ENCODE data around the gene TTC39C.

DNA sequence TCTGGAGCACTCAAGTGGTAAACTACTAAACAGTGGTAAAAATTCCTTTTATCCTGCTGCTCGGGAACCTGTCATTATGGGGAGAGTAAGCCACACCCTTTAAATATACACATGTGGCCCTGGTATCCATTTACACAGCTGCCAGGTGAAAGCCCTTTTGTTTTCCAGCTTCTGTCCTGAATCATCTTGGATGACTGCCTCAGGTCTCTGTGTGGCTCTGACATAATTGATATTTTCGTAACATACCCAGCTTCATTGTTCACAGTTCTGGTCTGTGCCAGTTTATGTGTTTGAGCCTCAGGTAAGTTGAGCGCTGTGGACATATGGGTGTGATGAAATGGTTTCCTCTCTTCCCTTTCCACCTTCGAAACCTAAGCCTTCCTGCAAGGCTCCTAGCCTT is 15.7 kb upstream of the TTC39C start:
- TF ChIP-seq, protein P1, sequence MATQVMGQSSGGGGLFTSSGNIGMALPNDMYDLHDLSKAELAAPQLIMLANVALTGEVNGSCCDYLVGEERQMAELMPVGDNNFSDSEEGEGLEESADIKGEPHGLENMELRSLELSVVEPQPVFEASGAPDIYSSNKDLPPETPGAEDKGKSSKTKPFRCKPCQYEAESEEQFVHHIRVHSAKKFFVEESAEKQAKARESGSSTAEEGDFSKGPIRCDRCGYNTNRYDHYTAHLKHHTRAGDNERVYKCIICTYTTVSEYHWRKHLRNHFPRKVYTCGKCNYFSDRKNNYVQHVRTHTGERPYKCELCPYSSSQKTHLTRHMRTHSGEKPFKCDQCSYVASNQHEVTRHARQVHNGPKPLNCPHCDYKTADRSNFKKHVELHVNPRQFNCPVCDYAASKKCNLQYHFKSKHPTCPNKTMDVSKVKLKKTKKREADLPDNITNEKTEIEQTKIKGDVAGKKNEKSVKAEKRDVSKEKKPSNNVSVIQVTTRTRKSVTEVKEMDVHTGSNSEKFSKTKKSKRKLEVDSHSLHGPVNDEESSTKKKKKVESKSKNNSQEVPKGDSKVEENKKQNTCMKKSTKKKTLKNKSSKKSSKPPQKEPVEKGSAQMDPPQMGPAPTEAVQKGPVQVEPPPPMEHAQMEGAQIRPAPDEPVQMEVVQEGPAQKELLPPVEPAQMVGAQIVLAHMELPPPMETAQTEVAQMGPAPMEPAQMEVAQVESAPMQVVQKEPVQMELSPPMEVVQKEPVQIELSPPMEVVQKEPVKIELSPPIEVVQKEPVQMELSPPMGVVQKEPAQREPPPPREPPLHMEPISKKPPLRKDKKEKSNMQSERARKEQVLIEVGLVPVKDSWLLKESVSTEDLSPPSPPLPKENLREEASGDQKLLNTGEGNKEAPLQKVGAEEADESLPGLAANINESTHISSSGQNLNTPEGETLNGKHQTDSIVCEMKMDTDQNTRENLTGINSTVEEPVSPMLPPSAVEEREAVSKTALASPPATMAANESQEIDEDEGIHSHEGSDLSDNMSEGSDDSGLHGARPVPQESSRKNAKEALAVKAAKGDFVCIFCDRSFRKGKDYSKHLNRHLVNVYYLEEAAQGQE (IDR thresholded peaks at IDR 0.05) = no peak
- TF ChIP-seq, protein P2, sequence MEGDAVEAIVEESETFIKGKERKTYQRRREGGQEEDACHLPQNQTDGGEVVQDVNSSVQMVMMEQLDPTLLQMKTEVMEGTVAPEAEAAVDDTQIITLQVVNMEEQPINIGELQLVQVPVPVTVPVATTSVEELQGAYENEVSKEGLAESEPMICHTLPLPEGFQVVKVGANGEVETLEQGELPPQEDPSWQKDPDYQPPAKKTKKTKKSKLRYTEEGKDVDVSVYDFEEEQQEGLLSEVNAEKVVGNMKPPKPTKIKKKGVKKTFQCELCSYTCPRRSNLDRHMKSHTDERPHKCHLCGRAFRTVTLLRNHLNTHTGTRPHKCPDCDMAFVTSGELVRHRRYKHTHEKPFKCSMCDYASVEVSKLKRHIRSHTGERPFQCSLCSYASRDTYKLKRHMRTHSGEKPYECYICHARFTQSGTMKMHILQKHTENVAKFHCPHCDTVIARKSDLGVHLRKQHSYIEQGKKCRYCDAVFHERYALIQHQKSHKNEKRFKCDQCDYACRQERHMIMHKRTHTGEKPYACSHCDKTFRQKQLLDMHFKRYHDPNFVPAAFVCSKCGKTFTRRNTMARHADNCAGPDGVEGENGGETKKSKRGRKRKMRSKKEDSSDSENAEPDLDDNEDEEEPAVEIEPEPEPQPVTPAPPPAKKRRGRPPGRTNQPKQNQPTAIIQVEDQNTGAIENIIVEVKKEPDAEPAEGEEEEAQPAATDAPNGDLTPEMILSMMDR (IDR thresholded peaks at IDR 0.05) = no peak
- TF ChIP-seq KDM1A (IDR thresholded peaks at IDR 0.05; ENCODE audit: low read depth) (no peak), RCOR1 (IDR thresholded peaks at IDR 0.05; ENCODE audit: low read depth, low read length) (no peak), JUNB (IDR thresholded peaks at IDR 0.05) (no peak), EP300 (IDR thresholded peaks at IDR 0.05) (no peak), POLR2A (IDR thresholded peaks at IDR 0.05; ENCODE audit: low read length) (no peak), MAZ (IDR thresholded peaks at IDR 0.05; ENCODE audit: borderline replicate concordance, low read depth, low read length) (no peak), RNF2 (IDR thresholded peaks at IDR 0.05; ENCODE audit: borderline replicate concordance, low read depth) (no peak), RAD21 (conservative IDR thresholded peaks at IDR 0.05 in 1 of 2, IDR thresholded peaks at IDR 0.05 in 1 of 2) (no peak), NFE2L2 (conservative IDR thresholded peaks at IDR 0.05; ENCODE audit: low read length) (no peak)
